Measurements from ENCODE around the gene KLF7. TPM values are rescaled to one million over a fixed set of nuclear protein-coding genes. Genes with fewer than 3 reads are reported as not detected.

Gene KLF7
- total RNA-seq, 1 donor from 2014 or later: 5.2 TPM

GRCh38 chr2:207095963-207096362 is 69.8 kb downstream of the KLF7 start:
- H3K4me2 ChIP-seq: no peak overlapping the region
- H3K4me1 ChIP-seq: peaks cover 6% of the 10 kb centered on the region
- H4K20me1 ChIP-seq (ENCODE audit: low read depth): no peaks in the 10 kb centered on the region
- Mint-ChIP-seq H3K27me3 (ENCODE audit: insufficient read depth, low read depth) (peaks cover 10% of the 10 kb centered on the region), H3K4me1 (peaks cover 2% of the 10 kb centered on the region), H3K27ac (no peak overlapping the region), H3K4me3 (no peak overlapping the region), H3K9me3 (no peaks in the 10 kb centered on the region), H3K36me3 (peaks cover 8% of the 10 kb centered on the region)
- TF ChIP-seq EZH2phosphoT487 (IDR thresholded peaks at IDR 0.05) (no peak), EZH2 (IDR thresholded peaks at IDR 0.05) (no peak)
- TF ChIP-seq, protein P1, sequence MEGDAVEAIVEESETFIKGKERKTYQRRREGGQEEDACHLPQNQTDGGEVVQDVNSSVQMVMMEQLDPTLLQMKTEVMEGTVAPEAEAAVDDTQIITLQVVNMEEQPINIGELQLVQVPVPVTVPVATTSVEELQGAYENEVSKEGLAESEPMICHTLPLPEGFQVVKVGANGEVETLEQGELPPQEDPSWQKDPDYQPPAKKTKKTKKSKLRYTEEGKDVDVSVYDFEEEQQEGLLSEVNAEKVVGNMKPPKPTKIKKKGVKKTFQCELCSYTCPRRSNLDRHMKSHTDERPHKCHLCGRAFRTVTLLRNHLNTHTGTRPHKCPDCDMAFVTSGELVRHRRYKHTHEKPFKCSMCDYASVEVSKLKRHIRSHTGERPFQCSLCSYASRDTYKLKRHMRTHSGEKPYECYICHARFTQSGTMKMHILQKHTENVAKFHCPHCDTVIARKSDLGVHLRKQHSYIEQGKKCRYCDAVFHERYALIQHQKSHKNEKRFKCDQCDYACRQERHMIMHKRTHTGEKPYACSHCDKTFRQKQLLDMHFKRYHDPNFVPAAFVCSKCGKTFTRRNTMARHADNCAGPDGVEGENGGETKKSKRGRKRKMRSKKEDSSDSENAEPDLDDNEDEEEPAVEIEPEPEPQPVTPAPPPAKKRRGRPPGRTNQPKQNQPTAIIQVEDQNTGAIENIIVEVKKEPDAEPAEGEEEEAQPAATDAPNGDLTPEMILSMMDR (IDR thresholded peaks at IDR 0.05): no peak
- H3K36me3 ChIP-seq: no peaks in the 10 kb centered on the region
- no peak overlapping the region for H3K4me3 ChIP-seq
- H3K27ac ChIP-seq: no peak overlapping the region
- H3K79me2 ChIP-seq (ENCODE audit: low read depth): no peaks in the 10 kb centered on the region
- H3K9me3 ChIP-seq (ENCODE audit: low read depth): no peaks in the 10 kb centered on the region
- DNase-seq (ENCODE audit: low spot score): no peak
- no peak overlapping the region for H3K9ac ChIP-seq
- no peaks in the 10 kb centered on the region for H3K27me3 ChIP-seq
- H2AFZ ChIP-seq (replicated peaks): no peak overlapping the region
- no peaks in the 10 kb centered on the region for H3F3A ChIP-seq (ENCODE audit: low read depth)

DNA sequence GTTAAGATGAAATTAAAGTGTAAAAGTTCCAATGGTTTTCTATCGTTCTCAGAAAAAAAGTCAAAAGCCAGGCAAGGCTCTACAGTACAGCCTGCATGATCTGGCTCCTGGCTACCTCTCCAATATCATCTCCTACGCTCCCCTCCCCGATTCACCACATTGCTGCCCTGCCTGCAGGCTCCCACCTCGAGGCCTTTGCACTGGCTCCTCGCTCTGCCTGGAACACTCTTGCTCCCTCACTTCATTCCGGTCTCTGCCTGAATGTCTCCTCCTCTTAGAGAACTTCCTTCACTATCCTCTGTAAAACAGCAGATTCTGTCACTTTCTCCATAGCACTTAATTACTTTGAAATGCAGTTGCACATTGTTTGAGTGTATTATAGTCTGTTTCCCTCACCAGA is 72.5 kb downstream of the KLF7 start:
- Histone ChIP-seq H3K36me3 (no peaks in the 10 kb centered on the region), H3F3A (ENCODE audit: low read depth) (peaks cover 5% of the 10 kb centered on the region), H3K4me2 (no peak overlapping the region), H3K27me3 (no peaks in the 10 kb centered on the region), H3K9ac (no peak overlapping the region), H2AFZ (replicated peaks) (no peak overlapping the region), H3K4me1 (peaks cover 26% of the 10 kb centered on the region), H3K27ac (no peak overlapping the region), H4K20me1 (ENCODE audit: low read depth) (no peaks in the 10 kb centered on the region), H3K9me3 (ENCODE audit: low read depth) (no peaks in the 10 kb centered on the region), H3K4me3 (no peak overlapping the region), H3K79me2 (ENCODE audit: low read depth) (no peaks in the 10 kb centered on the region)
- Mint-ChIP-seq H3K9me3 (no peaks in the 10 kb centered on the region), H3K4me1 (peaks cover 14% of the 10 kb centered on the region), H3K27ac (no peak overlapping the region), H3K4me3 (no peak overlapping the region), H3K27me3 (ENCODE audit: insufficient read depth, low read depth) (peaks cover 6% of the 10 kb centered on the region), H3K36me3 (peaks cover 6% of the 10 kb centered on the region)
- TF ChIP-seq EZH2 (IDR thresholded peaks at IDR 0.05): no peak
- TF ChIP-seq, protein P1 (IDR thresholded peaks at IDR 0.05): no peak
- no peak for DNase-seq (ENCODE audit: low spot score)

DNA sequence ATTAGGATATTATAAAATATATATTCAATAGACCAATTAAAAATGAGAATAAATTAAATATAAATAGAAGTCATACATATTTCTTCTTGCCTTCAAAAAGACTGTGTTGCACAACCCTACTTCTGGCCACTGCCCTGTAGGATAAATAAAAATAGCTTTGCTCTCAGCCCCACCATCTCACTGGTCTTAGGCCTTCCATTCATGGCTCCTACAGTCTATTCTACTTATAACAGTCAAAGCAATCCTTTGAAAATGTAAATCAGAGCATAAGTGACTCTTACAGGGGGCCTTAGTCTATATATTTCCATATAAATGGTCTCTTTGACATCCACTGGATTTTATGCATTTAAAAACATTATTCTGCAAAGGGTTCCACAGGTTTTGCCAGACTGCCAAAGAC is 72.9 kb downstream of the KLF7 start:
- Histone ChIP-seq H3K4me2 (no peak overlapping the region), H3K4me1 (peaks cover 29% of the 10 kb centered on the region), H3K79me2 (ENCODE audit: low read depth) (no peaks in the 10 kb centered on the region), H3K36me3 (no peaks in the 10 kb centered on the region), H3K9me3 (ENCODE audit: low read depth) (no peaks in the 10 kb centered on the region), H4K20me1 (ENCODE audit: low read depth) (no peaks in the 10 kb centered on the region), H2AFZ (replicated peaks) (no peak overlapping the region), H3K27ac (no peak overlapping the region), H3K4me3 (no peak overlapping the region), H3K9ac (no peak overlapping the region), H3F3A (ENCODE audit: low read depth) (peaks cover 5% of the 10 kb centered on the region), H3K27me3 (no peaks in the 10 kb centered on the region)
- no peak for TF ChIP-seq EZH2 (IDR thresholded peaks at IDR 0.05)
- peaks cover 6% of the 10 kb centered on the region for H3K27me3 Mint-ChIP-seq (ENCODE audit: insufficient read depth, low read depth)
- H3K36me3 Mint-ChIP-seq: peaks cover 9% of the 10 kb centered on the region
- DNase-seq (ENCODE audit: low spot score): no peak
- H3K4me3 Mint-ChIP-seq: no peak overlapping the region
- peaks cover 14% of the 10 kb centered on the region for H3K4me1 Mint-ChIP-seq
- no peaks in the 10 kb centered on the region for H3K9me3 Mint-ChIP-seq
- H3K27ac Mint-ChIP-seq: no peak overlapping the region

GRCh38 chr2:207091928-207092327 is 73.8 kb downstream of the KLF7 start:
- no peaks in the 10 kb centered on the region for H3K9me3 ChIP-seq (ENCODE audit: low read depth)
- no peak overlapping the region for H3K4me3 ChIP-seq
- H2AFZ ChIP-seq (replicated peaks): no peak overlapping the region
- TF ChIP-seq, protein P1 (IDR thresholded peaks at IDR 0.05): no peak
- no peak for TF ChIP-seq EZH2phosphoT487 (IDR thresholded peaks at IDR 0.05)
- no peak for TF ChIP-seq EZH2 (IDR thresholded peaks at IDR 0.05)
- Mint-ChIP-seq H3K9me3 (no peaks in the 10 kb centered on the region), H3K27ac (no peak overlapping the region), H3K4me1 (peaks cover 17% of the 10 kb centered on the region), H3K4me3 (no peak overlapping the region), H3K27me3 (ENCODE audit: insufficient read depth, low read depth) (peaks cover 6% of the 10 kb centered on the region), H3K36me3 (peaks cover 11% of the 10 kb centered on the region)
- H4K20me1 ChIP-seq (ENCODE audit: low read depth): no peaks in the 10 kb centered on the region
- H3K36me3 ChIP-seq: no peaks in the 10 kb centered on the region
- H3K4me2 ChIP-seq: no peak overlapping the region
- no peak overlapping the region for H3K27ac ChIP-seq
- H3K27me3 ChIP-seq: no peaks in the 10 kb centered on the region
- no peaks in the 10 kb centered on the region for H3K79me2 ChIP-seq (ENCODE audit: low read depth)
- H3K9ac ChIP-seq: no peak overlapping the region
- H3F3A ChIP-seq (ENCODE audit: low read depth): peaks cover 5% of the 10 kb centered on the region
- DNase-seq (ENCODE audit: low spot score): no peak
- H3K4me1 ChIP-seq: peaks cover 33% of the 10 kb centered on the region

Measured in neural progenitor cell (in vitro differentiated cells).